HG03064 (cell line): ENCODE data around the gene SDE2.
"Not testable (repeated sequence)": the region's sequence is repeated elsewhere in the genome, so short reads cannot be mapped to it uniquely, and the experiment has no call there.

Experiments
- ATAC-seq: cut with Tn5 transposase; IDR thresholded peaks from one replicate; pipeline ENCODE4 v1.9.1; 2021; ENCODE audit warnings: low read depth; ENCODE audit not compliant: unreplicated experiment

SDE2 gene

DNA sequence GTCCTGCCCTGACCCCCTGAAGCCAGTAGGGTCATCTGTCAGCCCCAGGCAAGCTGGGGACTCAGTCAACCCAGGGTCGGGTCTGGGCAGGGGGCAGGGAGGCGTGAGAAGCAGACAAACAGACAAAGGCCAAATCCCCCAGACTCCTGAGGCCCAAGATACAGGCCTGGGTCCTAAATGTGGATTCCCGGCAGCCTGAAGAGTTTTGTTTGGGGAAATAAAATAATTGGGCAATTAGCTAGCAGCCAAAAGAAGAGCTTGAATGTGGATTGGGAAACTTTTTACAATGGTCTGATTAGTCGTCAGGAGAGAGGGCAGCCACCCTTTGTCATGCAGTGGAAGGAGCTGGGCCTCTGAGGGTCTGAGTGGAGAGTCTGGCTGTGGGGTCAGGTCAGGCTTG is 53.6 kb downstream of the SDE2 start:
- ATAC-seq: no peak

DNA sequence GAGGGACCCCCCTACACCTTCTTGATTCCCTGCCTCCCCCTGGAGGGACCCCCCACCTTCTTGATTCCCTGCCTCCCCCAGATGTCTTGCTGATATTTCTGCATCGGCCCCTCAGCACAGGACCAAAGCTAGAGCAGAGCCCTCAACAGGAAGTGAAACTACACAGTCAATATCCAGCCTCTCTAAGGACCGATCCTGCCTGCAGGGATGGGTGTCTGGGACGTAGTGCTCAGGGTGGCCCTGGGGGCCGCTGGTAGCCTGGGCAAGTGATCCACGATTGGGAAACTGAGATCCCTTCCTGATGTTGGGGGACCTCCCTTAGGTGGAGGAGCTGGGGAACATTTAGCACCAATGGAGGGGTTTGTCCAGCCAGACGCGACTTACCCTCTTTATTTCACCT is 54.2 kb downstream of the SDE2 start:
- ATAC-seq: no peak

GRCh38 chr1:225944387-225944786 is 54.8 kb downstream of the SDE2 start:
- ATAC-seq: no peak

GRCh38 chr1:225943582-225943981 is 55.6 kb downstream of the SDE2 start:
- no peak for ATAC-seq

DNA sequence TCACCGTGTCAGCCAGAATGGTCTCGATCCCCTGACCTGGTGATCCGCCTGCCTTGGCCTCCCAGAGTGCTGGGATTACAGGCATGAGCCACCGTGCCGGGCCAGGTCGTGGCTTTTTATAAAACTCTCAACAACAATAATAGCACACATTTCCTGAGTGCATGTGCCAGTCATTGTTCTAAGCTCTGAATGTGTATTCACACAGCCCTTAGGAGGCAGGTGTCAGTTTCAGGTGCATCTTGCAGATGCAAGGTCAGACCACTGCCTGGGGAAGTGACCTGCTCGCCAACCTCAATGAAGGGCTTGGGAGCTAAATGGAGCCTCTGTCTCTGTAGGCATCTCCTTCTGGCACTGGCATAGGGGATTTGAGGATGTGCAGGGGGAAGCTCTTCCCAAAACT is 56.6 kb downstream of the SDE2 start:
- ATAC-seq: peak; percentile 85

DNA sequence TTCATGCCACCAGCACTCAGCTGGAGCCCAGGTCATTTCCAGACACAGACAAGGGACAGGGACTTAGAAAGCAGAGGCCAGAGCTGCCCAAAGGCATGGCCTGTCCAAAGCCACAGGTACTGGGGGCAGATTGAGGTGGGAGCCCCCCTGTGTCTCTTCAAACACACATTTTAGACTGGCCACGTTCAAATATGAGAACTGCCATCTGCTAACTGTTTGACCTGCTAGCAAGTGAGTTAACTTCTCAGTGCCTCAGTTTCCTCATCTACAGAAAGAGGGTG is 57.3 kb downstream of the SDE2 start:
- no peak for ATAC-seq

DNA sequence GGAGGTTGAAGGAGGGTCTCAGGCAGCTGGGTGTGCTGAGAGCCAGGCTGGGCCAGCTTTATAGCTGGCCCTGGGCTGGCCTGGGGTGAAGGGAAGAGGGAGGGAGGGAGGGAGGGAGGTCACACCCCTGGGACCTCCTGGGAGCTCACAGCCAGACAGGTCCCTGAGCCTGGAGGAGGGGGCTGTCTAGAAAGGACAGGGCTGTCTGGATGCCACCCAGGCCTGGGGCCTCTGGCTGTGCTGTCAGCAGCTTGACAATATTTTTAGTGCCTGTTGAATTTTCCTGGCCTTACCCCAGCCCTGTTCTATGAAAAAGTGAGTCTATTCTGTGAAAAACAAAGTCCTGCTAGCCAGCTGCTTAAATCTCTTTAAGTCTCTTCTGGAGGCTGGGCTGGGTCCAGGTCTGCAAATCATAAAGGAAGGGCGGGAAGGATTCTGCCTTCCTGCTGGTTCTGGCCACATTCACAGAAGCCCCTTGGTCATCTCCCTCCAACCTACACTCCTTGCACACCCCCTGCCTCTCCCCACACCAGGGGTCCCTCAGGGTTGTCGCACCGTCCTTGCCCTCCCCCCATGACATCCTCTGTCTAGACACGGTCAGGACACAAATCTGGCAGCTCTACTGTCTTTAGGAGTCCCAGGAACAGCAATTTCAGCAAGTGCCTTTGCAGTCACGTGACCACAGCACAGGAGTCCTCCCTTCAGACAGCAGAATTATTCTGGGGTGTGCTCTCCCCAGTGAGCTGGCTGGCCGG is 57.8 kb downstream of the SDE2 start, which contains the start of gene LEFTY2:
LEFTY2 (minus strand) TSS at position 34 of the 755 bp plus-strand sequence. CDS start 80 bp downstream, outside the sequence.
- no peak for ATAC-seq

DNA sequence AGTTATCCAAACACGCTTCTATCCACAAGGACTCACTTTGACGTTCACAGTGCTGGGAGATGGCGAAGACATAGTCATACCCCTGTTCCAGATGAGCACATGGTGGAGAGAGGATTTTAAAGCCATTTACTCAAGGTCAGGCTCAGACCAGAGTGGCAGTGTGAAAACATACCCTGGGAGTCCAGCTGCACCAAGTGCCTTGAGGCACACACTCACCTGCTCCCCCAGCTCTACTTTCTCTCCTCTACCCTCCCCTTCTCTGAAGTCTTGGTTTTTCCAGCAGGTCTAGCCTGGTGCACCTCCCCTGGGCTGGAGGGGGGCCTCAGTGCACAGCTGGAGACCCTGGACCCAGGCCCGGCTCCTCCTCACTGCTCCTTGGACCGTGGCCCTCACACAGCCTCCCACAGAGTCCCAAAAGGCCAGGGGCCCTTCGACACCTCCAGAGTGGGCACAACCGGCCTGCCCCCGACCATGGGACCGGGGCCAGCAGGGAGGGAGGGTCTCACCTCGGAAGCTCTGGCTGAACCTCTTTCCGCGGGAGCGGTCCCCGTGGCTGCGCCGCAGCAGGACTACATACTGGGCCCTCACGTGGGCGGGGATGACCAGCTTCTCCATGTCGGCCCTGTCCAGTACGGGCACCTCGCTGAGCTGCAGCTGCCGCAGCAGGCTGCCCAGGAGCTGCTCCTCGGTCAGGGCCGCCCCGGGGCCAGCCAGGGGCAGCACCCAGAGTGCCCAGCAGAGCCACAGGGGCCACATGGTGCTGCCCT is 58.6 kb downstream of the SDE2 start:
- ATAC-seq: no peak

- ATAC-seq: not testable (repeated sequence)
Observed at GRCh38 chr1:225939939-225940310, 59.2 kb downstream of the SDE2 start.

- not testable (repeated sequence) for ATAC-seq
Observed at GRCh38 chr1:225939097-225939938, 59.8 kb downstream of the SDE2 start.

DNA sequence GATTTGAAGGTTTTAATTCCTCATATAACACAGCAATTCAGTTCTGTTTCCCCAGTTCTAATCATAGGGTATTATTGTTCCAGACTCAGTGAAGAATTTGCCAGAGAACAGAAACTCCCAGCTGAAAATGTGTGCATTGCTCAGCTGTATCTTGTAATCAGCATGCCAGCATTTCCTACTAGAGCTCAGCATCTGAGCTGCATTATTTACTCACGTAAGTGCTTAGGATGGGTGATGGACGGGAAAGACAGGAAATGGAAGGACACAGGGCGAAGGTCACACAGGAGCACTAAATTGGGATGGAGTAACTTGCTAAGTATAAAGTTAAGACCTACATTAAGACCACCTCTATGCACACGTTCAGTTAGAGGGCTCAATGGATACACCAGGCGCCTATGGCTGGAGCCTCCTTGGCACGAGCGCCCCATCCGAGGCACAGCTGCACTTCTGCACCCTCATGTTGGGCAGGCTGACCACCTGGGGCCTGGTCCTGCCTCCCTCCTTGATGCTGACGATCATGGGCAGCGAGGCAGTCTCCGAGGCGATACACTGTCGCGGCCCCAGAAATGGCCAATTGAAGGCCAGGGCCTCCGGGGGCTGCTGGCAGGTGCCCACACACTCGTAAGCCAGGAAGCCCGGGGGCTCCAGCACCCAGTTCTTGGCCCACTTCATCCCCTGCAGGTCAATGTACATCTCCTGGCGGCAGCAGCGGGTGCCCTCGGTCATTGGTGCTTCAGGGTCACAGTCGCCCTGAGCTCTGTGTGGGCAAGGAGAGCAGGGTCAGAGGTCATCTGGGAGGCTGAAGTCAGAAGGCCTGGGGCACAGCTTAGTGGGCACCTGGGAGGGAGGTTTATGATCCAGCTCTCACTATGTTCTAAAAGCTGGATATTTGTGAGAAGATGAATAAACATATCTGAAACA is 61.8 kb downstream of the SDE2 start:
- ATAC-seq: no peak

GRCh38 chr1:225936523-225936922 is 62.6 kb downstream of the SDE2 start:
- no peak for ATAC-seq

- ATAC-seq: not testable (repeated sequence)
Observed at GRCh38 chr1:225936086-225936485, 63.1 kb downstream of the SDE2 start.

- ATAC-seq: no peak
Observed at GRCh38 chr1:225934711-225935110, 64.4 kb downstream of the SDE2 start.

DNA sequence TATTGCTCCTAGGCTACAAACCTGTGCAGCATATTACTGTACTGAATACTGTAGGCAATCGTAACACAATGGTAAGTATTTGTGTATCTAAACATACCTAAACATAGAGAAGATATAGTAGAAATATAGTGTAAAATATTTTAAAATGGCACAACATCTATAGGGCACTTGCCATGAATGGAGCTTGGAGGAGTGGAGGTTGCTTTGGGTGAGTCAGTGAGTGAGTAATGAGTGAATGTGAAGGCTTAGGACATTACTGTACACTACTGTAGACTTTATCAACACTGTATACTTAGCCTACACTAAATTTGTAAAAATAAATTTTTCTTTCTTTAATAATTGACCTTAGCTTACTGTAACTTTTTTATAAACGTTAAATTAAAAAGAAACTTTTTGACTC is 66.1 kb downstream of the SDE2 start:
- no peak for ATAC-seq
